Frontal cortex (tissue), 4 donors: ENCODE measurements around the gene AKR1B1. TPM values are rescaled to one million over a fixed set of nuclear protein-coding genes. Genes with fewer than 3 reads are reported as not detected.

ENCODE experiments used
- DNase-seq, 2 donors: peaks; one replicate each; pipeline ENCODE4 v3.0.0; 2012; ENCODE audit warnings: low spot score in 2 of 2
- FAIRE-seq: peaks from 2 replicates; lab custom pipeline; 2012; peaks lifted over from hg19 to GRCh38; lab: Jason Lieb, UNC
- total RNA-seq: library from RNA; depleted of rRNA; stranded (reverse); fragments of >200 nt; gene quantifications from one replicate; pipeline ENCODE4 v1.2.3, GENCODE V29; 2014
- donor health status: control.
- donor health status: control.
- donor health status: control.

AKR1B1 gene
- total RNA-seq, 1 donor from 2014 or later = 49.3 TPM

DNA sequence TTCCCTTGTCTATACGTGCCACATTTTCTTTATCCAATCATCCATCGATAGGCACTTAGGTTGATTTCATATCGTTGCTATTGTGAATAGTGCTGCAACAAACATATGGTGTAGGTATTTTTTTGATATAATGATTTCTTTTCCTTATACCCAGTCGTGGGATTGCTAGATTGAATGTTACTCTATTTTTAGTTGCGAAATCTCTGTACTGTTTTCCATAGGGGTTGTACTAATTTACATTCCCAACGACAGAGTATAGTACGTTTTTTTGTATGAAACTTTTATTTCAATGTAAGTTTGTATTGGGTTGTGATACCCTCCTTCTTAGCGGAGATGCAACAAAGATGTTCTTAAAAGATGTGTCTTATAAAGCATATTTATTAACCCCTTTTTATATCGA lies 30.0 kb downstream of the AKR1B1 start:
- no peak for DNase-seq
- FAIRE-seq = no peak

DNA sequence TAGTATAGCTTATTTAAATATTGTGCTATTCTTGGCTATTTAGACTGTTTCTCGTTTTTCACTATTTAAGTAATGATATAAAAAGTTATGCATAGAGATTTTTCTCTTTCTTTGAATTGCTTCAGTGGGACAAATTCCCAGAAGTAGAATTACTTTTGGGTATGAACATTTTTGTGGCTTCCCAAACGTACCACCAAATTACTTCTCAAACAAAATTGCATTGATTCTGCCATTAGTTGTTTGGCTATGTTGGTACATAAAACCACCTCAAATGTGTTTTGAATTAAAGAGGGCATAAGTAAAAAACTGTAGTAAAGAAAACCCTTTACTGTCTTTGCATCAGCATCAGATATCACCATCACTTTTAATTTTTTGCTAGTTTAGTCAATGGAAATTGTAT lies 31.0 kb downstream of the AKR1B1 start:
- FAIRE-seq (no peak), DNase-seq (no peak)

- DNase-seq = no peak
- FAIRE-seq = no peak
Measured at GRCh38 chr7:134425777-134426176, 33.1 kb downstream of the AKR1B1 start.

DNA sequence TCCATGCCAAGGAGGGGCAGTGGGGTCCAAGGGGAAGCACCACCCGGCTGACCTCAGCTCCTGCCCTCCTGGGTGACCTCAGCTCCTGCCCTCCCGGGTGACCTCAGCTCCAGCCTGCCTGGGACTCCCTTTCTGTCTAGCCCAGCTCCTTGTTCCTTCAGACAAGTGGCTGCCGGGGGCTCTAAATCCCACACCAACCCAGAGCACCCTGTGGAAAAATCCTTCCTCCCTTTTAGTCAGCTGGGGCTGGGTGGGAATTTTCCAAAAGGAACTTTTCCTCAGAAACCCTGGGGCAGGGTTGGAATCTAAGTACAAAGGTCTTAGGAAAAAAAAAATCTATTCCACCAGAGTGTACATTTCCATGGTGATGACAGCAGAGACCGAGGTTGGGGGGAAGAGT lies 36.3 kb downstream of the AKR1B1 start:
- DNase-seq = no peak
- FAIRE-seq = no peak

GRCh38 chr7:134422008-134422407 lies 36.9 kb downstream of the AKR1B1 start:
- no peak for FAIRE-seq

DNA sequence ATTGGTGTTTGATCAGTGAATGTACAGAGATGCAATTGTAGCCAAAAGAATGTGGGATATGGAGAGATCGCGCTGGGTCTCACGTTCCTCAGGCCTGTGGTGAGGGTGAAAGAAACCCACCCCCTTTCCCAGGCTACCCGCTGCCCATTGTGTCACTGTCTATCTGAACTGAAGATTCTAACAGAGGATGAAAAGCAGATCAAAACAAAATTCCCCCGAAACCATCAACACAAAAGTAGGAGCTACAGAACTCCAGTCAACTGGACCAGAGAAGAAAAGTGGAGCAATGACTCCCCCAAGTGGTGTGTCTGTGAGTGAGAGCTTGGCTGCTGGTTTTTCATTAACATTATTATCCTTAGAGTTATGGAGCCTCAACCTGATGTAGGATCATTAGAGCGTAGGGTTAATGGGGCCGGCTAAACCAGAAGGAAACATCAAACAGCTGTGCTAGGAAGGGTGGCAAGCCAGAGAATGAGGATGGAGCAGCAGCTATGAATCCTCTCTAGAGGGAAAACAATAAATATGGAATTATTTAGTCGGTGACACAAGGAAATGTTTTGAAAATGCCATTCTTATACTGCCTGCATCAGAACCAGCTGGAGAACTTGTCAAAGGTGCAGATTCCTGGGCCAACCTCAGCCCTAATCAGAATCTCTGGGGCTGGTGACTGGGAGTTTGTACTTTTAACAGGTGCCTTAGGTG lies 38.3 kb downstream of the AKR1B1 start:
- DNase-seq (peak; percentile 34 to 59), FAIRE-seq (no peak)

More at GRCh38 chr7:134422008-134422407, 36.9 kb downstream of the AKR1B1 start:
- DNase-seq = no peak

DNA sequence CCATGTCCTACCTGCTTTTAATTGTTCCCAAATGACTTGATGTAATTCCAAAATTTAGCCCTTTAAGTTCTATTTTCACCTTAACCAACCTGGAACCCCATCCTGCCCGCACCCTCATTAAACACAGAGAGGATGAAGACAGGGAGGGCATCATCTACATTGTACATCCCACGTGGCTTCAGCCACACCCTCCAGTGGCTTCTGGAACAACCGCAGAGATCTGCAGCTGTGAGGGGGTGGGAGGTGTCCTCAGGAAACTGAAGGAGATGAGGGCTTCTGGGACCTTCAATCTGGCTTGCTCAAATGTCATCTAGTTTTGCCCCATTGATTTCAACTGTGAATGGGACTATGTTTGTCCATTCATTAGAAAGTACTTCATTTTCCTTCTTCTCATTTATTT lies 39.0 kb downstream of the AKR1B1 start:
- DNase-seq (no peak), FAIRE-seq (no peak)

DNA sequence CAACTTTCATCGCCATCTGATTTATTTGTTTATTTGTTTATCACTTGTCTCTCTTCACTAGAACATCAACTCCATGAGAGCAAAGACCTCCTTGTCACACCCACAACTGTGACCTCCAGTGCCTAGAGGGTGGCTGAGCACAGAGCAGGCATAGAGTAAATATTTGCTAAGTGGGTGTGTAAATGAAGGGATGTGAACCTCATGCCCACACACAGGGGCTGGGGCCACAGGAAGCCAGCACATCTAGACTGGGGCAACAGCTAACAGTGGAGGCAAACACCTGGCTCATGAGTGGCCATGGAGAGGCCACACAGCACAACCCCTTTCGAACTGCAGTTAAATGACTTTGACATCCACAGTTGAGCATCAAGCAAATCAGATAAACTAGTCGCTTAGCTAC lies 39.8 kb downstream of the AKR1B1 start:
- DNase-seq = no peak
- FAIRE-seq = no peak

GRCh38 chr7:134415700-134416099 lies 43.2 kb downstream of the AKR1B1 start:
- no peak for FAIRE-seq
- DNase-seq = no peak

GRCh38 chr7:134414109-134414508 lies 44.8 kb downstream of the AKR1B1 start:
- DNase-seq = no peak

GRCh38 chr7:134407311-134407710 lies 51.6 kb downstream of the AKR1B1 start:
- FAIRE-seq = no peak
- no peak for DNase-seq

More at GRCh38 chr7:134414109-134414508, 44.8 kb downstream of the AKR1B1 start:
- no peak for FAIRE-seq

DNA sequence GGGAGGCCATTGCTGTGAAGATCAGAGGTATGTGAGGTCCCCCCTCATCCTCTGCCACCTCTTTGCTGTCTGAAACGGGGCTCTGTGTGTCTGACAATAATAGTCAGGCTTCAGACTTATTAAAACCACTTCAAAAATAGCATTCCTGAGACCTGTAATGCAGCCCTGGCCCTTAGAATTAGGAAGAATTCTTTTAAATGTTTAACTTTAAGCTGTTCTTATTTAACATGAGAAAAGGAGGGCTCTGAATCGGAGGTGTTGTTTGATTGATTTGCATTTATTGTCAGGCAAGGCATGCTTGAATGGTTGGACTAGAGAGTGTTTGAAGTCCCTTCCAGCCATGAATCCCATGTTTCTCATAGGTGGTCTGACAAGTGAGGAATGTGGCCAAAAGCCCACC lies 52.5 kb downstream of the AKR1B1 start:
- DNase-seq = no peak
- no peak for FAIRE-seq

DNA sequence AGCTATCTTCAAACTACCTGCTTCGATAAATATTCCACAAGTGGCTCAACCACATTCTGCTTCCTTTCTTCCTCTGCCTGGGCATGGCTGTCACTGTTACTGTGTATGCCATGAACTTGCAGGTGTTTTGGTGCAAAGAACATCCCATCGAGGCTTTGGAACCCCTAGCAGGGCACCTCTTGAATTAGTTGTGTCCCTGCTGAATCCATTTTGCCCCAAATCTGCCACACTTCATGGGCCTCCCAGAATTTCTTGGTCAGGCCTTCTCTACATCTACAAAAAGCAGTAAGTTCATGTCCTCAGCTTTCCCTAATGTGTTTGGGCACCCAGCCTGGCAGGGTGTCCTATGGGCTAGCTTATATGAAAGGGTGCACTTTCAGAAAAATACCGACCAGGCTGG lies 53.6 kb downstream of the AKR1B1 start:
- no peak for DNase-seq
- FAIRE-seq = no peak

GRCh38 chr7:134403062-134403461 lies 55.8 kb downstream of the AKR1B1 start:
- FAIRE-seq = no peak

GRCh38 chr7:134400859-134401258 lies 58.0 kb downstream of the AKR1B1 start:
- DNase-seq (no peak), FAIRE-seq (no peak)

More at GRCh38 chr7:134403062-134403461, 55.8 kb downstream of the AKR1B1 start:
- DNase-seq = no peak

- FAIRE-seq = no peak
- no peak for DNase-seq
Measured at GRCh38 chr7:134396031-134396430, 62.9 kb downstream of the AKR1B1 start.

DNA sequence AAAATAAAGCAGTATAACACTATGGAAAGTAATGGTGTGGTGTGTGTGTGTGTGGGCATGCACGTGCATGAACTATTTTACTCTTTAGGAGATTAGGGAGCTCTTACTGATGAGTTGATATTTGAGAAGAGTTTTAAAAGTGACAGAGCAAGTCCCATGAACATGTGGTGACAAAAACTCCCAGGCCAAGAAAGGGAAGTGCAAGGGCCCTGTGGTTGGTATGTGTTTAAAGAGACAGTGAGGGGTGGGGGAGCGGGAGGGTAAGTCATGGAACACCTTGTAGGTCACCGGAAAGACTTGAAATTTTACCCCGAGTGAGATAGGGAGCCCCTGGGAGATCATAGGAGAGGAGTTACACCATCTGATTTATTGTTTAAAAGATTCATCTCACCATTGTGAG lies 63.3 kb downstream of the AKR1B1 start:
- DNase-seq (no peak), FAIRE-seq (no peak)

GRCh38 chr7:134394056-134394455 lies 64.8 kb downstream of the AKR1B1 start:
- FAIRE-seq (no peak), DNase-seq (no peak)
